IPS DF 6.9 (cell line): ENCODE data around the gene OR6N1.

Experiments
- DNase-seq: peaks from one replicate; pipeline ENCODE4 v3.0.0-alpha.2; 2013; ENCODE audit warnings: low read depth, low spot score
- H3K27ac ChIP-seq: one replicate; pipeline ENCODE4 v1.5.1; 2013; ENCODE audit warnings: low read length, control low read depth
- H3K27me3 ChIP-seq: 2 replicates; pipeline ENCODE4 v1.6.1; 2013; ENCODE audit warnings: mild to moderate bottlenecking, low read length; ENCODE audit not compliant: control insufficient read depth, insufficient read depth
- H3K36me3 ChIP-seq: 2 replicates; pipeline ENCODE4 v1.6.1; 2013; ENCODE audit warnings: low read length; ENCODE audit not compliant: control insufficient read depth, insufficient read depth
- H3K4me1 ChIP-seq: 2 replicates; pipeline ENCODE4 v1.6.1; 2013; ENCODE audit warnings: low read length; ENCODE audit not compliant: control insufficient read depth, insufficient read depth
- H3K4me3 ChIP-seq: 2 replicates; pipeline ENCODE4 v1.5.1; 2013; ENCODE audit warnings: mild to moderate bottlenecking, low read length
- H3K9me3 ChIP-seq: 2 replicates; pipeline ENCODE4 v1.6.1; 2013; ENCODE audit warnings: low read length, inconsistent platforms; ENCODE audit not compliant: control insufficient read depth, insufficient read depth
- WGBS: extraction: QIAGEN DNeasy Blood & Tissue Kit; methylation state at CpG from one replicate; pipeline ENCODE4 v1.1.7; 2013; ENCODE audit warnings: mixed read lengths, missing lambda C conversion rate; ENCODE audit not compliant: insufficient read length, insufficient coverage; 5-methylcytosine and 5-hydroxymethylcytosine counted together

OR6N1 gene

DNA sequence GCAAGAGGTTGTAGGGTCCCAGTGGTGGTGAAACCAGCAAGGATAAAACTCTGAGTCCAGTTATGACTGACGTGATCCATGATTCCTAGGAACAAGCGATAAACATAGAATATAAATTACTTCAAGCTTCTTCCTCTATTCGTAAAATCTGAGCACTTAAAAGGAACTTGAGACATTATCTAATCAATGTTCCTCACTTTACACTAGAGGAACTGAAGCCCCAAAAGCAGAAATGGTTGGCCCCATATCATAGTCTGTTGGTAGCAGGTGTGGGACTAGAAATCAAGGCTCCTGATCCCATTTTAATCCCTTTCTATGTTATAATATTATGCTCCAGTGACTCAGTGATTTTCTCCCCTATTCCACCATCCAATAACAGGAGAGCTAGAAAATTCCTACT, 37.3 kb upstream of the OR6N1 start:
- Histone ChIP-seq H3K9me3 (no peaks in the 10 kb centered on the region), H3K27me3 (no peaks in the 10 kb centered on the region), H3K27ac (no peak overlapping the region), H3K36me3 (no peaks in the 10 kb centered on the region), H3K4me3 (no peak overlapping the region), H3K4me1 (no peaks in the 10 kb centered on the region)
- no CpG with 5 or more reads among the region's 3 CpGs for whole genome bisulfite sequencing
- no peak for DNase-seq

DNA sequence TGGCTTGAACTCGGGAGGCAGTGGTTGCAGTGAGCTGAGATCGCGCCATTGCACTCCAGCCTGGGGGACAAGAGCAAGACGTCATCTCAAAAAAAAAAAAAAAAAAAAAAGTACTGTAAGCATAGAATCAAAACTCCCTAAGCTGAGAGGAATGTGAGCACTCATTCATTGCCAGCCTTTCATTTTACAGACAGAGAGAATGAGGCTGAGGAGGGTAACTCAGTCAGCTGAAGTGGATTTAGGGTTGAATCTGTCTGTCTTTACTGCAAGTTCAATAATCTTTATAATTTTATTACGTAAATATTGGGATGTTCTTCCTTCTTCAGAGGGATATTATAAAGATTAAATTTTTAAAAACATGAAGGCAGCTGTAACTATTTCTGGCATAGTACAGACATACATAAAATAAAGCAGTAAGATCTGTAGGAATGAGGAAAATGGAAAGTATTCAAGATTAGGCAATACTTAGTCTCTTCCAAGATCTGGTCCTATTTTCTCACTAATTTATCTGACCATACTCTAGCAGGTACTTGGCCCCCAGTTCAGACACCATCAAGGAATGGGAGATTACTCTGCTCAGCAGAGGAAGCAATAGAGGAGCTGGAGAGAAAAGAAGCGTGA, 35.0 kb upstream of the OR6N1 start:
- Histone ChIP-seq H3K4me3 (no peak overlapping the region), H3K27me3 (no peaks in the 10 kb centered on the region), H3K27ac (no peak overlapping the region), H3K4me1 (no peaks in the 10 kb centered on the region), H3K9me3 (no peaks in the 10 kb centered on the region), H3K36me3 (no peaks in the 10 kb centered on the region)
- WGBS: no CpG with 5 or more reads among the region's 6 CpGs
- DNase-seq: no peak

DNA sequence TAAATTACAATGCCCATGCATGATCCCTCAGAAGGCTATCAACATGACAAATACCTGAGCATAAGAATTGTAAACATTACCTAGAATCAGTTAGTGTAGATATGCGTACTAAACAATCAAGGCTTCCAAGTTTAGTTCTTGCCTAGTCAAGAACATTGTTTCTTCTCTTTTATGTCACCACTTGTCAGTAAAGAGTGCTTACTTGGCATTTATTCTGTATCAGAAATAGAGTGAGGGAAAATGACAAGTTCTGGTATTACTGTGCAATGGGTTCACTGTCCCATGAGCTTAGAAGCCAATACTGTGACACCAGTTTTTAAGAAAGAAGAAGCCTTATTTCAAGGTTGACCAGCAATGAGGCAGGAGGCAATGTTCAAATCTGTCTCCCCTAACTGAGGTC, 31.7 kb upstream of the OR6N1 start:
- H3K9me3 ChIP-seq: no peaks in the 10 kb centered on the region
- WGBS: no CpG with 5 or more reads among the region's 1 CpG
- H3K27ac ChIP-seq: no peak overlapping the region
- H3K4me3 ChIP-seq: no peak overlapping the region
- H3K4me1 ChIP-seq: no peaks in the 10 kb centered on the region
- no peaks in the 10 kb centered on the region for H3K36me3 ChIP-seq
- H3K27me3 ChIP-seq: no peaks in the 10 kb centered on the region
- no peak for DNase-seq

DNA sequence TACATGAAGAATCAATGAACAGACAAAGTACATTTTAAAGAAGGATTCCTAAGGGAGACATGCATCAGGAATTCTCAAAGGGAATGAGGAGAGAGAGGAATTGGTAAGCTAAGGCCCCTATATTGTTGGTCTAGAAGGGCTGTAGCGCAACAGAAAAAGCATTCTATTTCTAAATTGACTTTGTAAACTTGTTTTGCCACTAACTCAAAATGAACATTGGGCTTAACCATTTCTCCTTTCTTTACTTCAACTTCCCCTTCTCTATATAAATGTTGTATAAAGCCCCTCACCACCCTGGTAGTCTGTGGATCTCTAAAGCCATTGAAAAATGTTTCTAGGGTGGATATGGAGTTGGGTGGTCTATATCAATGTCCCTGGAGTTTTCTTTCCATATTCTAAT, 29.4 kb upstream of the OR6N1 start:
- WGBS: no CpG with 5 or more reads among the region's 1 CpG

DNA sequence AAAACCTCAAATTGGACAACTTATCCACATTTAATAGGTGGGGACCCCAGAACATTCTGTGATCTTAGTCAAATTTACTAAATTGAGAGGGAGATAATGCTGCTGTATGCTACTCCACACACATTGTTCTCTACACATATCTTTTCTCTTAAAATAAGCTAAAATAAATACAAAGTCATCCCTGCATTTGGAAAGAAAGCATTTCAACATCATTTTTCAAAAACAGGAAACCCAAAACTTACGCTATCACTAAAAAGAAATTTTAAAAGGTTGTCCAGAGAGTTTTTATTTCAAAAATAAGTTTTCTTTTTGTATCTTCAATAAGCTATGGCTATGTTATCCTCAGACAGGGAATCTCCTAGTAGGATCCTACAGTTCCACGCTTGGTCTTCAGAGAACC, 28.5 kb upstream of the OR6N1 start:
- no peak for DNase-seq

More for the DNA sequence above, 29.4 kb upstream of the OR6N1 start:
- no peak overlapping the region for H3K4me3 ChIP-seq
- H3K27me3 ChIP-seq: no peaks in the 10 kb centered on the region
- H3K36me3 ChIP-seq: no peaks in the 10 kb centered on the region
- H3K27ac ChIP-seq: no peak overlapping the region
- DNase-seq: no peak
- H3K4me1 ChIP-seq: no peaks in the 10 kb centered on the region
- no peaks in the 10 kb centered on the region for H3K9me3 ChIP-seq

DNA sequence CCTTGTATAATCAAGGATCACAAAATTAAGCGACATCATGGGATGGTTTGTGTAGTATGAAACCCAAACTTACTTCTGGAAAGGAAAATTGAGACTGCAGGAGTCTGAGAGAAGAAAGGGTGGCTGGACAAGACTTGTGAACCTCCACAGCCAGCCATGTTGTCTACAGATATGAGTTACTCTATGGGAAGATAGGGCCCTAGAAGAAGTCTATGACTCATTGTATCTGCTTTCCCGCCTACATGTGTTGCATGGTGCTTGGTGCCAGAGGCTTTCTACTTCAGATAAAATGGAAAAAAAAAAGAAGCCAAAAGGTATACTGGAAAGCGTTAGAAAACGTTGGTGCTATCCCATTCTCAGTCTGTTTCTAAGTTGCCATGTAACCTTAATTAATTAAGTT, 27.7 kb upstream of the OR6N1 start:
- Histone ChIP-seq H3K27me3 (no peaks in the 10 kb centered on the region), H3K36me3 (no peaks in the 10 kb centered on the region), H3K4me3 (no peak overlapping the region), H3K4me1 (no peaks in the 10 kb centered on the region), H3K9me3 (no peaks in the 10 kb centered on the region), H3K27ac (no peak overlapping the region)
- WGBS: no CpG with 5 or more reads among the region's 4 CpGs
- DNase-seq: no peak

More for the DNA sequence above, 28.5 kb upstream of the OR6N1 start:
- no CpG with 5 or more reads among the region's 2 CpGs for WGBS
- Histone ChIP-seq H3K27me3 (no peaks in the 10 kb centered on the region), H3K9me3 (no peaks in the 10 kb centered on the region), H3K27ac (no peak overlapping the region), H3K36me3 (no peaks in the 10 kb centered on the region), H3K4me3 (no peak overlapping the region), H3K4me1 (no peaks in the 10 kb centered on the region)

DNA sequence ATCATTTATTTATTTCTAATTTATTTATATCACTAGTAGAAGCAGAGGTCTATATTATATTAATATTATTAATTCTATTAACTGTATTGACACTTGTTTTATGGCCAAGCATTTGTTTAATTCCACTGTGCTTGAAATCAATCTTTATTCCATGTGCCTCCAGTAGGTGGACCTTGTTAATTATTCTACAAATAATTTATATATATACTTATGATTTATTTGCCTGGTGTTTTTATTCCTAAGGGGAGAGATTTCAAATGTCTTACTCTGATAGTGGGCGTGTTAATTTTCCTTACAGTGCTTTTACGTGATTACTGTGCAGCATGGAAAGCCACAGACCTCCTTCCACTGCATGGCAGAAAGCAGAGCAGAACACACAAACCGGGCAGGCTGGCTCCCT, 26.5 kb upstream of the OR6N1 start:
- Histone ChIP-seq H3K36me3 (no peaks in the 10 kb centered on the region), H3K9me3 (no peaks in the 10 kb centered on the region), H3K4me3 (no peak overlapping the region), H3K27me3 (no peaks in the 10 kb centered on the region), H3K4me1 (no peaks in the 10 kb centered on the region), H3K27ac (no peak overlapping the region)
- no peak for DNase-seq
- WGBS: no CpG with 5 or more reads among the region's 3 CpGs

DNA sequence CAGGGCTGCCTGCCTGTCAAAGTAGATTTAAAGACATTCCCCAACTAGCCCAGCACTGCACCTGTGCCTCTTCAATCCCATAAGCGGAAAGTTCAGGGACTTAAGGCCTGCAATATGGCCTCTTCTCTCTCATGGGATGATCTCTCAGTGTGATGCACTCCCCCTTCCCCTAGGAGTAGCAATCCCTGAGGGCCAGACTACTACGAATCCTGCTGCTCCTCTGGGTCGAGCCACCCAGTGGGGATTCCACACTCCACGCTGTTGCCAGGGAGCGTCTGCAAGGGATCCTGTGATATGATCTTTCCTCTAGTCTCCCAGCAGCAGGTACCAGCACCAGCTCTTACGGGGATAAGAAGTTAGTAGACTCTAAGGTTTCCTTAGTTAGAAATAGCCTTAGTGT, 22.3 kb upstream of the OR6N1 start:
- Histone ChIP-seq H3K4me3 (no peak overlapping the region), H3K27me3 (no peaks in the 10 kb centered on the region), H3K27ac (no peak overlapping the region), H3K4me1 (no peaks in the 10 kb centered on the region), H3K36me3 (no peaks in the 10 kb centered on the region), H3K9me3 (no peaks in the 10 kb centered on the region)
- no CpG with 5 or more reads among the region's 6 CpGs for WGBS
- DNase-seq: no peak

DNA sequence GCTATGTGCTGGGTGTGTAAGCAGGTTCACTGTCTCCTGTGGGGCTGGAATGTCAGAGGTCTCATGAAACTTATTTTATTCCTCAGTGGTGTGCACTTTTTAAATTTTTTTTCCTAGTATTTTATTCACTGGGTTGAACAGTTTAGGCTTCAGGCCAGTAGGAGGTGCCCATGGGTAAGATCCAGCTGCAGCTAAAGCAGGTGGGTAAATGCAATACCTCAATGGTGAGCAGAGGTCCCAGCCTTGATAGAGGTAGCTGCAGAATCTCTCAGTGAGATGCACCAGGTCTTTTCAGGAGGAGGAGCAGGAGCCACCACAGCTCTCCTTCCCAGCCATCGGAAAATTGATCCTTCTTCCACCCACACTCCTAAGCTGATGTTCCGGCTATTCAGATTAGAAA, 21.6 kb upstream of the OR6N1 start:
- peak; percentile 31 for DNase-seq
- Histone ChIP-seq H3K27ac (no peak overlapping the region), H3K36me3 (no peaks in the 10 kb centered on the region), H3K4me1 (no peaks in the 10 kb centered on the region), H3K9me3 (no peaks in the 10 kb centered on the region), H3K27me3 (no peaks in the 10 kb centered on the region), H3K4me3 (no peak overlapping the region)
- no CpG with 5 or more reads among the region's 2 CpGs for WGBS

DNA sequence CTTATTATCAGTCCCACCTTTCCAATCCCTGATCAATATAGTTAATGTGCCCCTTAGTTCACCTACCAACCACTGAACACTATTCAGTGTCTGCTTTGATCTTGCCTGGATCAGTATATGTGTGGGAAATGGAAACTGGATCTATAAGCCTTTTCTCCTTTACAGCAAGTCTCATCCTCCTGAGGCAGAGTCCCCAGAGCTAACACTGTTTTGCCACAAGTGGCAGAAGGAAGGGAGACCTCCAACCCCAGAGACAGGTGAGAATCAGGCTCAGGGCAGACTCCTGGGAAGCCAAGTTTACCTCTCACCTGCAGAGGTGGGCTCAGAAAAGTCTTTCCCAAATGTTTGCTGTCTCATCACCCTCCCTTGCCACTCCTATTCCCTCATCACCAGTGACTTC, 9.1 kb upstream of the OR6N1 start, which contains the start of gene OR6N2:
OR6N2 (minus strand) TSS at position 101 of the 400 bp plus-strand sequence. CDS start 3,569 bp downstream, outside the sequence.
- no peak for DNase-seq
- Histone ChIP-seq H3K27ac (no peak within 1 kb of the TSS), H3K4me1 (no peaks in the 10 kb centered on the region), H3K9me3 (no peaks in the 10 kb centered on the region), H3K27me3 (no peaks in the 10 kb centered on the region), H3K36me3 (no peaks in the 10 kb centered on the region), H3K4me3 (no peak within 1 kb of the TSS)

DNA sequence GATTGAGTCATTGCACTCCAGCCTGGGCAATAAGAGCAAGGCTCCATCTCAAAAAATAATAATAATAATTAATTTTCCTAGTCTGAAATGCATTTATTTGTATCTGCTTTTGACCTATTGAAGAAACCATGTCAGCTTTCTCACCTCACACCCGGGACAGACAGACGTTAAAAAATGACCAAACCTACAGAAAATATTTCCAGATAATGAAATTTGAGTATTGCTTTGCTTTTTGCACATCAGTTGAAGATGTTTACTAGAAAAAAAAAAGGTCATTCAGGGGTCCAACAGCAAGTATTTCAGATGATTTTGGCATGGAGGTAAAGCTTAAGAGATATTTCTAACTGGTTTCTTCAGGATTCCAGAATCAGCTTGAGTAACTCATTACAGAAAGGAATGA, 17.6 kb downstream of the OR6N1 start, which contains the start of gene OR6K6:
OR6K6 (plus strand) TSS at position 301 of the 400 bp plus-strand sequence. CDS start 168 bp downstream, outside the sequence.
- H3K4me1 ChIP-seq: no peaks in the 10 kb centered on the region
- DNase-seq: no peak
- no peaks in the 10 kb centered on the region for H3K36me3 ChIP-seq
- no peaks in the 10 kb centered on the region for H3K27me3 ChIP-seq
- no CpG with 5 or more reads among the region's 2 CpGs for WGBS
- H3K4me3 ChIP-seq: no peak within 1 kb of the TSS
- peaks cover 1% of the 10 kb centered on the region; the same call in 1 of the 2 replicates for H3K9me3 ChIP-seq
- H3K27ac ChIP-seq: no peak within 1 kb of the TSS
